ENCODE data around the gene GJA10.

GJA10 gene

GRCh38 chr6:89944826-89945407 lies 50.6 kb downstream of the GJA10 start:
- DNase-seq (ENCODE audit: low read depth), result no peak
